ENCODE measurements around the gene ECSCR.
"Not testable (repeated sequence)": the region's sequence is repeated elsewhere in the genome, so short reads cannot be mapped to it uniquely, and the experiment has no call there.

Gene ECSCR

DNA sequence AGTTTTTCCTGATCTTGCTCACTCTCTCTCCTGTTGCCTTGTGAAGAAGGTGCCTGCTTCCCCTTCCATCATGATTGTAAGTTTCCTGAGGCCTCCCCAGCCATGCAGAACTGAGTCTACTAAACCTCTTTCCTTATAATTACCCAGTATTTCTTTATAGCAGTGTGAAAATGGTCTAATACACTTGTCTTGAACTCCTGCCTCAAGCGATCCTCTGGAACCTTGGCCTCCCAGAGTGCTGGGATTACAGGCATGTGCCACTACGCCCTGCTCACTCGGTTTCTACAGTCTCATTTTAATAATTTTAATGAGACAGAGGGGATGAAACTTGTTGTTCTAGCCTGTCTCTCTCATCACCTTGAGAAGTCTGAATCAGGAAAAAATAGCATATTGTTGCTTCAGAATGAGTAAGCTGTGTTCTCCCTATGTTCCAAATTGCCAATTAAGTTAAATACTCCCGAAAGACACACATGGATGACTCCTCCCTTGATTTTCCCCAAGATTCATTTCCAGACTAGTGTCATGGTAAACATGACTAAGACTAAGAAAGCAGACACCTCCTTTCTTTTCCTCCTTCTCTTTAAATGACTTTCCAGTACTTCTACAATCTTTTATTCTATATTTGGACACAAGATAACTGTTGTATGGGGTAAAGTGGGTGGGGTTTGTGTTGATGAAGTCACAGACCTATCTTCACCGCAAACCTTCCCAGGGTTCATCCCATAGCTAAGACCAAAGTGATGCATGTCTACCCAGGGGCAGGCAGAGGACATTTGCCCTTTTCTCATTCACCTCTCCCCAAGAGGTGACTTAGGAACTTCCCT is 15.4 kb downstream of the ECSCR start:
- DNase-seq (ENCODE audit: low read depth in 2 of 2): no peak

GRCh38 chr5:139445325-139446170 is 17.0 kb downstream of the ECSCR start:
- no peak for DNase-seq (ENCODE audit: low read depth in 2 of 2)

DNA sequence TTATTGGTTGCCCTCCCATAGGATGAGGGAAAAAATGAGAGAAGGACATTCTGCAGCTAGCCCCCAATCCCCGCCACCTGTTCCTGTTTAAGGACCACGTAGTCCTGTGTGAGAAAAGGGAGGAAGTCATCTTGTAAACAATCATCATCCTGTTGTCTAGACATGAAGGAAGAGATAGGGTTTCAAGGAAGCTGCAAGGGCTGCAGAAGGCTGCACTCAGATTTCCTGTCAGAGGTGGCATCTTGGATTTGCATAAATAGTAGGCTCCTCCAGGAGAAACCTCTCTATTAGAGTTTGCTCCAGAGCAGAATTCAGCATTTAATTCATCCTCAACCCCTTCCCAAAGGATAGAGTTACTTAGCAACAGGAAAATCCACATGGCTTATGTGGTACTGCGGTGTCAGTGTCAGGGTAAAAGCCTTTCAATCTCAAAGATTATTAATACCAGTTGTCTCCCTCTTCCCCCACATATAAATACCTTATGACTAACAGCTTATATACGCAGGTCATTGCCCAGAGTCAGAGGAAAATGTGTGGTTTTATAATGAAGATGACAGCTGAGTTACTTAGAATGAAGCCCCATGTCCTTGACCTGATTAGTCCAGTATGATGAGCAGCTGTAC is 18.6 kb downstream of the ECSCR start:
- DNase-seq (ENCODE audit: low read depth in 2 of 2): no peak

GRCh38 chr5:139440416-139440815 is 22.1 kb downstream of the ECSCR start:
- DNase-seq (ENCODE audit: low read depth in 2 of 2): not testable (repeated sequence)

- DNase-seq (ENCODE audit: low read depth in 2 of 2): peak; percentile 71 to 83
These were observed 23.3 kb downstream of the ECSCR start, which contains the start of gene DNAJC18 for GRCh38 chr5:139439013-139439903. Gene DNAJC18 (minus strand): TSS chr5:139439525. CDS start chr5:139439445, 80 bp downstream.

DNA sequence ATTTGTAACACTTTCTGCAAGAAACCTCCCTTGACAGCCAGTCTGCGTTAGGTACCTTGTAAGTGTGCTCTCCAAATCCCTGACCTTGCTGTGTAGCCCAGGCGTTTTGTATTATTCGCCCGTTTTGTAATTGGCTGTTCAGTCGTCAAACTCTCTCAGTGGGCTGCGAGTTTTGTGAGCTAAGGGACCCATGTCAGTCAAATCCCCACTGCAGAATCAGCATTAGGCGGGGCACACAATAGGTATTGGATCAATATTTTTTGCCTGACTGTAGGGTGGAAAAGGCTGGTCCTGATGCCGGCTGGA is 23.9 kb downstream of the ECSCR start:
- DNase-seq (ENCODE audit: low read depth in 2 of 2): no peak

DNA sequence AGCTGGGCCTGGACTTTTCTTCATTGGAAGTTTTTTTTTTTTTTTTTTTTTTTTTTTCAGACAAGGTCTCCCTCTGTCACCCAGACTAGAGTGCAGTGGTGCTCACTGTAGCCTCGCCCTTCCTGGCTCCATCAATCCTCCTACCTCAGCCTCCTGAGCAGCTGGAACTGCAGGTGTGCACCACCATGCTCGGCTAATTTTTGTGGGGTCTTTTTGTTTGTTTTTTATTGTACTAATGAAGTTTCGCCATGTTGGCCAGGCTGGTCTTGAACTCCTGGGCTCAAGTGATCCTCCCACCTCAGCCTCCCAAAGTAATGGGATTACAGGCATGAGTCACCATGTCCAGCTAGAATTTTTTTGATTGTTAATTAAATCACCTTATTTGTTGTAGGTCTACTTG is 26.9 kb downstream of the ECSCR start:
- DNase-seq (ENCODE audit: low read depth in 2 of 2): no peak

DNA sequence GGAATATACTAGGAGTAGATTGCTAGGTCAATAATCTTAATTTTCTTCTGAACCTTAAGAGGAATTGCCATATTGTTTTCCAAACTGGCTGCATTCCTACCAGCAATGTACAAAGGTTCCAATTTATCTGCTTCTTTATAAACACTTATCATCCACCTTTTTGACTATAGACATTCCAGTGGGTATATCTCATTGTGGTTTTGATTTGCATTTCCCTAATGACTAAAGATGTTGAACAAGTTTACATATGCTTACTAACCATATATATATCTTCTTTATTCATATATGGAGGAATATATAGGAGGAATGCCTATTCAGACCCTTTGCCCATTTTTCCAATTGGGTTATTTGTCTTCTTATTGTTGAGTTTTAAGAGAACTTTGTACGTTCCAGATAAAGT is 30.8 kb downstream of the ECSCR start:
- DNase-seq (ENCODE audit: low read depth in 2 of 2): no peak

DNA sequence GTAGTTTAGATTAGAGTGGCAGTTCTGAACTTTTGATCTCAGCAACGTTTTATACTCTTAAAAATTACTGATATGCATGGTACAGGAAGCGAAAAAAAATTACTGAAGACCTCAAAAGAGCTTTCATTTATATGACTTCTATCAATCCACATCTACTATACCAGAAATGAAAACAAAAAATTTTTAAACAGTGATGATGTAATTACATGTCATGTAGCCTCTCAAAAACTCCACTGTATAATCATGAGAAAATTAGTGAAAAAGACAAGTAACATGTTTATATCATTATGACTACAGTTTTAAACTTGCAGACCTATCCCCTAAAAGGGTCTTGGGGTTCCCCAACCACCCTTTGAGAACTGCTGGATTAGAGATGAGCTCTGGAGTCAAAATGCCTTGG is 32.5 kb downstream of the ECSCR start:
- no peak for DNase-seq (ENCODE audit: low read depth in 2 of 2)

GRCh38 chr5:139426203-139426885 is 36.2 kb downstream of the ECSCR start:
- no peak for DNase-seq (ENCODE audit: low read depth in 2 of 2)

- DNase-seq (ENCODE audit: low read depth in 2 of 2): no peak
These were observed 37.0 kb downstream of the ECSCR start for GRCh38 chr5:139425497-139425896.

DNA sequence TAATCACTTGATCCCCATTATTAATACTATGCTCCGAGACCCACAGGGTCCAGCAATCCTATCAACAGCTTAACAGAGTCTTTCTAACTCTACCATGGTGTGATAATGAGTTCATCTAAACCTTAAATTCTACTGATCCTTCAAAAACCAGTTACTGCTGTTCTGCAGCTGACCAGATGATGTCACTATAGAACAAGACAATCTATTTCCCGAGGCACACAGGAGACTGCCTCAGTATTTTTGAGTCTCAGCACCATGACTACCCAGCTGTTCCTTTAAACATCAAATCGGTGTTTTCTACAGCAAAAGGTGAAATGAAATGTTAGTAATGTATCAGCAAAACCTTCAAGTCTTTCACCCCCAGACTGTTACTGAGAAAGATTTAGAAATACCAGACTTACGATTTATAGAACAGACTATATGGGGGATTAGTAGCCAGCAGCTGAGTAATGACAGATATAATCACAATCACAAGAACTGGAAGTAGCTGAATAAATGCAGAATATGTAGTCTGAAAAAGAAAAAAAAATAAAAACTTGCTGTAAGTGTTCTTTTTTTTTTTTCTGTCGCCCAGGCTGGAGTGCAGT is 40.1 kb downstream of the ECSCR start:
- peak in 1 of 2 donors; percentile 10 for DNase-seq (ENCODE audit: low read depth in 2 of 2)

GRCh38 chr5:139419226-139420192 is 43.0 kb downstream of the ECSCR start:
- no peak for DNase-seq (ENCODE audit: low read depth in 2 of 2)

GRCh38 chr5:139418793-139419192 is 43.8 kb downstream of the ECSCR start:
- DNase-seq (ENCODE audit: low read depth in 2 of 2): no peak

- DNase-seq (ENCODE audit: low read depth in 2 of 2): no peak
These were observed 45.3 kb downstream of the ECSCR start for GRCh38 chr5:139417214-139417613.

DNA sequence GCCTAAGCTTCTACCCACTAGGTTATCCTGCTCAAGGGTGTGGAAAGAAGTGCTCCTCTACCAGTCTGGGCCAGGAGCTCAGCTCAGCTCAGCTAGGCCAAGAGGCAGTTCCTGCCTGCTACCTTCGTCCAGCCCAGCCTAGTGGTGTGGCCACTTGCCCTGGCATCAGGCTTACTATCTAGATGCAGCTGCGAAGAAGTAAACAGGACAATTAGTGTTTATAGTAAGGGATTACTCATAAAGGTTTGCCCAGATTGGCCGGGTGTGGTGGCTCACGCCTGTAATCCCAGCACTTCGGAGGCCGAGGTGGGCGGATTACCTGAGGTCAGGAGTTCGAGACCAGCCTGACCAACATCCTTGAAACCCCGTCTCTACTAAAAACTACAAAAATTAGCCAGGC is 45.9 kb downstream of the ECSCR start:
- no peak for DNase-seq (ENCODE audit: low read depth in 2 of 2)

GRCh38 chr5:139415869-139416268 is 46.7 kb downstream of the ECSCR start:
- DNase-seq (ENCODE audit: low read depth in 2 of 2): no peak

DNA sequence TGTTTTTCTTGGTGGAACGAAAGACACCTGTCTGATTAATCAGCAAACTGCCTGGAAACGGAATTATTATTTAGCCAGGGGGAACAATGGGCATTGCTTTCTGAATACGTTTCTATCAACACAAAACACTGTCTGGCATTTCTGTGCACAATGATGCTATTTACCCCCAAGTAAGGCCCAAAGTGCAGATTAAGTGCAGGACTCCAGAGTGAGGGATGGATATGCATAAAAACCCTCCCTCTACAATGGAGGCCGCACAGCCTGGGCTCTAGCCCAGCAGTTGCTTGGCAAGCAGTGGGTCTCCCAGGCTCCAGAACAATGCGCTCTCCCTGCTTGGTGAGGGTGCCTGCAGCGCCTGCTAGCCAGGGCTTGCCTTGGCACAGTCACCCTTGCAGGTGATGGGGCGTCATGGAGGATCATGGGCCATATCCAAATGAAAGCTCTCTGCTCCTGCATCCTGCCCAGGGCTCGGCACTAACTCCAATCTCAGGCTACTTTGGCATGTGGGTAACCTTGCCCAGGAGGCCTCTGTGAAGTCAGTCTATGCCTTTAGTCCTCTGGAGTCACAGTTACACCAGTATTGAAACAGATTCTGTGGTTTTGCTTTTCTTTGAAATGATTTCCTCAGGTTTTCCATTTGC is 47.2 kb downstream of the ECSCR start:
- DNase-seq (ENCODE audit: low read depth in 2 of 2): no peak

GRCh38 chr5:139414581-139415130 is 47.9 kb downstream of the ECSCR start:
- no peak for DNase-seq (ENCODE audit: low read depth in 2 of 2)
